B cell (primary cell): ENCODE measurements around the gene HAGH. TPM values are rescaled to one million over a fixed set of nuclear protein-coding genes. Genes with fewer than 3 reads are reported as not detected.

ENCODE experiments used
- ATAC-seq: fragments of 200-7000 bp; cut with Tn5 transposase; one replicate; pipeline ENCODE4 v1.10.0; 2021; ENCODE audit warnings: low read depth, mild to moderate bottlenecking, moderate number of reproducible peaks, moderate library complexity
- CTCF ChIA-PET: fragments of 350-600 bp; sonication (Branson Sonifier 250); formaldehyde crosslinking; loops from one replicate; lab custom pipeline; 2021; ENCODE audit warnings: antibody characterized with exemption, inconsistent platforms; lab: Charles Lee
- POLR2A ChIA-PET: fragments of 350-600 bp; sonication (Branson Sonifier 250); formaldehyde crosslinking; loops from one replicate; lab custom pipeline; 2021; ENCODE audit warnings: antibody characterized with exemption; lab: Charles Lee
- DNase-seq: peaks from one replicate; pipeline ENCODE4 v3.0.0; 2013
- H2AFZ ChIP-seq: 2 replicates; pipeline ENCODE4 v1.6.1; 2012; ENCODE audit warnings: mild to moderate bottlenecking, low read depth, low read length; ENCODE audit not compliant: insufficient read depth, poor library complexity, severe bottlenecking
- H3K27ac ChIP-seq, 2 donors: 1 replicate in 1 of 2; 2 replicates in 1 of 2; pipeline ENCODE4 v1.5.1; 2012 to 2013; ENCODE audit warnings: low read length in 2 of 2, mild to moderate bottlenecking in 2 of 2, moderate library complexity in 1 of 2
- H3K27me3 ChIP-seq, 4 experiments: fragments of 200-600 bp in 1 of 4; sonication (generic) in 1 of 4; replicated peaks in 1 of 4; 1 replicate in 2 of 4; 2 replicates in 2 of 4; pipeline versions ENCODE4 v1.6.1 to v1.7.0; 2013 to 2016; ENCODE audit warnings: low read length in 3 of 4, mild to moderate bottlenecking in 2 of 4, mixed read lengths in 1 of 4, moderate library complexity in 1 of 4; ENCODE audit not compliant: insufficient read depth in 4 of 4, control insufficient read depth in 3 of 4; ENCODE audit errors: control extremely low read depth in 1 of 4
- H3K36me3 ChIP-seq, 2 experiments: replicated peaks in 1 of 2; 1 replicate in 1 of 2; 2 replicates in 1 of 2; pipeline versions ENCODE4 v1.6.1 to v1.7.1; 2013; ENCODE audit warnings: low read length in 1 of 2; ENCODE audit not compliant: insufficient read depth in 2 of 2, control insufficient read depth in 1 of 2; ENCODE audit errors: control extremely low read depth in 1 of 2, extremely low read depth in 1 of 2
- H3K4me1 ChIP-seq, 2 donors: fragments of 200-600 bp in 1 of 2; sonication (generic) in 1 of 2; 1 replicate in 1 of 2; 2 replicates in 1 of 2; pipeline versions ENCODE4 v1.5.1 to v1.6.1; 2013 to 2017; ENCODE audit warnings: low read length in 2 of 2; ENCODE audit not compliant: control insufficient read depth in 2 of 2, insufficient read depth in 2 of 2
- H3K4me2 ChIP-seq: replicated peaks from 2 replicates; pipeline ENCODE3; 2012; ENCODE audit warnings: mild to moderate bottlenecking, low read depth, low read length; ENCODE audit not compliant: poor library complexity, severe bottlenecking
- H3K4me3 ChIP-seq, 5 experiments: fragments of 200-600 bp in 1 of 5; sonication (generic) in 1 of 5; 1 replicate in 3 of 5; 2 replicates in 2 of 5; pipeline versions ENCODE4 v1.5.1 to v1.7.0; 2011 to 2016; ENCODE audit warnings: low read length in 4 of 5, mild to moderate bottlenecking in 4 of 5, low read depth in 2 of 5, control low read depth in 1 of 5, moderate library complexity in 1 of 5; ENCODE audit not compliant: insufficient read depth in 1 of 5; ENCODE audit errors: control extremely low read depth in 1 of 5, extremely low read depth in 1 of 5
- H3K79me2 ChIP-seq: fragments of 200-600 bp; sonication (generic); one replicate; pipeline ENCODE4 v1.6.0; 2016; ENCODE audit warnings: low read length; ENCODE audit not compliant: control insufficient read depth, insufficient read depth
- H3K9ac ChIP-seq: fragments of 200-600 bp; sonication (generic); 2 replicates; pipeline ENCODE4 v1.6.1; 2017; ENCODE audit warnings: mild to moderate bottlenecking, low read length, moderate library complexity
- H3K9me3 ChIP-seq, 3 donors: one replicate each; pipeline versions ENCODE4 v1.6.1 to v1.7.1; 2013; ENCODE audit warnings: low read length in 2 of 3; ENCODE audit not compliant: control insufficient read depth in 2 of 3, insufficient read depth in 1 of 3; ENCODE audit errors: control extremely low read depth in 1 of 3
- H4K20me1 ChIP-seq: 2 replicates; pipeline ENCODE4 v1.6.0; 2012; ENCODE audit warnings: mild to moderate bottlenecking, low read length; ENCODE audit not compliant: insufficient read depth, control insufficient read depth, poor library complexity, severe bottlenecking
- H3K27ac Mint-ChIP-seq: one replicate; pipeline ENCODE4 v1.8.0; 2021; ENCODE audit warnings: mixed read lengths
- H3K27me3 Mint-ChIP-seq: one replicate; pipeline ENCODE4 v1.8.0; 2021; ENCODE audit warnings: mixed read lengths
- H3K4me1 Mint-ChIP-seq: one replicate; pipeline ENCODE4 v1.8.0; 2021; ENCODE audit warnings: mixed read lengths
- H3K4me3 Mint-ChIP-seq: one replicate; pipeline ENCODE4 v1.8.0; 2021; ENCODE audit warnings: mixed read lengths
- H3K9me3 Mint-ChIP-seq: one replicate; pipeline ENCODE4 v1.8.0; 2022; ENCODE audit warnings: mixed read lengths; ENCODE audit not compliant: insufficient read depth
- CTCF ChIP-seq: fragments of 200-600 bp; IDR thresholded peaks from one replicate; pipeline ENCODE4 v1.8.0; 2022; ENCODE audit warnings: antibody characterized with exemption, mild to moderate bottlenecking
- EZH2 ChIP-seq: IDR thresholded peaks from 2 replicates; pipeline ENCODE4 v1.6.1; 2012; ENCODE audit warnings: borderline replicate concordance, low read depth, mild to moderate bottlenecking, moderate library complexity, low read length; ENCODE audit not compliant: insufficient read depth, poor library complexity, severe bottlenecking
- WGBS: methylation state at CpG from one replicate; pipeline ENCODE4 v1.1.5; 2013; ENCODE audit warnings: missing lambda C conversion rate; ENCODE audit not compliant: insufficient coverage; 5-methylcytosine and 5-hydroxymethylcytosine counted together
- intact Hi-C: fragments of 100-400 bp; cut with micrococcal nuclease; formaldehyde crosslinking; loops from one replicate; pipeline ENCODE4 v1.10.0; 2022
- polyA plus RNA-seq: library from polyadenylated mRNA; depleted of rRNA; stranded (reverse); fragments of >200 nt; gene quantifications from 2 replicates; pipeline ENCODE4 v1.2.3, GENCODE V29; 2012
- total RNA-seq, 2 donors: library from RNA; stranded (reverse); fragments of 120-200 nt in 1 of 2; gene quantifications; 1 replicate in 1 of 2; 2 replicates in 1 of 2; pipeline versions ENCODE4 v1.2.3 to v1.2.4, GENCODE V29; 2013 to 2022

The HAGH gene
- total and polyA plus RNA-seq, 2 donors (not counting 1 experiment from before 2014, with no cell fraction given) = 50.6 to 74.2 TPM

- no peak for ATAC-seq
- Histone ChIP-seq H2AFZ (no peak overlapping the region), H4K20me1 (no peaks in the 10 kb centered on the region), H3K9me3 (peaks cover 0 to 31% (median 10%) of the 10 kb centered on the region in 3 donors), H3K4me3 (no peak overlapping the region), H3K27me3 (no peaks in the 10 kb centered on the region), H3K27ac (no peak overlapping the region), H3K36me3 (no peaks in the 10 kb centered on the region), H3K9ac (no peak overlapping the region), H3K4me1 (no peaks in the 10 kb centered on the region), H3K79me2 (peaks cover under 1% of the 10 kb centered on the region), H3K4me2 (no peak overlapping the region)
- TF ChIP-seq EZH2 (no peak), CTCF (no peak)
- H3K4me3 Mint-ChIP-seq = no peak overlapping the region
- H3K4me1 Mint-ChIP-seq = no peaks in the 10 kb centered on the region
- POLR2A ChIA-PET = no interaction called here
- DNase-seq = no peak
- intact Hi-C loops = no loop called here
- CTCF ChIA-PET = no interaction called here
- H3K27ac Mint-ChIP-seq = no peak overlapping the region
- H3K9me3 Mint-ChIP-seq = peaks cover 4% of the 10 kb centered on the region
- no peaks in the 10 kb centered on the region for H3K27me3 Mint-ChIP-seq
- 96% methylated on average over 27 of the region's 32 CpGs for WGBS
These were observed 31.5 kb downstream of the HAGH start for GRCh38 chr16:1794908-1795666.

- Histone ChIP-seq H2AFZ (no peak overlapping the region), H3K9ac (no peak overlapping the region), H3K27me3 (no peaks in the 10 kb centered on the region), H3K36me3 (peaks cover 0 to 4% of the 10 kb centered on the region in 2 experiments), H3K27ac (no peak overlapping the region), H3K9me3 (peaks cover 0 to 24% (median 7%) of the 10 kb centered on the region in 3 donors), H3K4me3 (no peak overlapping the region), H4K20me1 (no peaks in the 10 kb centered on the region), H3K4me2 (no peak overlapping the region), H3K79me2 (peaks cover 8% of the 10 kb centered on the region), H3K4me1 (no peaks in the 10 kb centered on the region)
- ATAC-seq (no peak), DNase-seq (no peak)
- no peak overlapping the region for H3K27ac Mint-ChIP-seq
- H3K27me3 Mint-ChIP-seq = no peaks in the 10 kb centered on the region
- no peak overlapping the region for H3K4me3 Mint-ChIP-seq
- intact Hi-C loops = no loop called here
- TF ChIP-seq EZH2 (no peak), CTCF (no peak)
- H3K4me1 Mint-ChIP-seq = no peaks in the 10 kb centered on the region
- ChIA-PET CTCF (no interaction called here), POLR2A (no interaction called here)
- 88% methylated on average over 18 of the region's 18 CpGs for WGBS
- peaks cover 4% of the 10 kb centered on the region for H3K9me3 Mint-ChIP-seq
These were observed 32.3 kb downstream of the HAGH start for GRCh38 chr16:1794221-1794871.
